IMR-90 (cell line): Measurements from ENCODE around the gene SNX30. TPM values are rescaled to one million over a fixed set of nuclear protein-coding genes. Genes with fewer than 3 reads are reported as not detected.

Experiments used
- ATAC-seq: fragments of 200-7000 bp; cut with Tn5 transposase; 2 replicates; pipeline ENCODE4 v1.9.1; 2020; ENCODE audit warnings: low read depth, mild to moderate bottlenecking, moderate library complexity
- BruUV-seq: library from RNA; stranded (reverse); fragments of 400-500 nt; replicated peaks from 2 replicates; lab custom pipeline; 2021; lab: Mats Ljungman, UMichigan
- CTCF ChIA-PET: fragments of 300-600 bp; formaldehyde crosslinking; extraction: SDS; loops from one replicate; lab custom pipeline; 2021; ENCODE audit warnings: antibody characterized with exemption; lab: Yijun Ruan, JAX
- POLR2A ChIA-PET: fragments of 300-600 bp; sonication (Branson Sonifier 250); formaldehyde crosslinking; loops from one replicate; lab custom pipeline; 2022; ENCODE audit warnings: antibody characterized with exemption; ENCODE audit not compliant: unreplicated experiment; lab: Charles Lee
- DNase-seq: peaks from one replicate; pipeline ENCODE4 v3.0.0; 2013
- H2AFZ ChIP-seq: replicated peaks from 2 replicates; pipeline ENCODE3; 2013; ENCODE audit warnings: low read length, mild to moderate bottlenecking; ENCODE audit not compliant: poor library complexity
- H2AK5ac ChIP-seq: 2 replicates; pipeline ENCODE4 v1.6.1; 2013; ENCODE audit warnings: low read depth, low read length, inconsistent platforms
- H2AK9ac ChIP-seq: replicated peaks from 2 replicates; pipeline ENCODE3; 2013; ENCODE audit warnings: mild to moderate bottlenecking, low read depth, low read length, moderate library complexity; ENCODE audit not compliant: poor library complexity
- H2BK120ac ChIP-seq: 2 replicates; pipeline ENCODE4 v1.6.1; 2013; ENCODE audit warnings: low read depth, low read length, inconsistent platforms
- H2BK15ac ChIP-seq: 3 replicates; pipeline ENCODE4 v1.6.1; 2013; ENCODE audit warnings: low read depth, low read length, inconsistent platforms
- H2BK20ac ChIP-seq: 2 replicates; pipeline ENCODE4 v1.6.1; 2013; ENCODE audit warnings: low read depth, mild to moderate bottlenecking, inconsistent platforms, low read length, moderate library complexity
- H2BK5ac ChIP-seq: 2 replicates; pipeline ENCODE4 v1.6.1; 2013; ENCODE audit warnings: mild to moderate bottlenecking, low read depth, low read length, inconsistent platforms; ENCODE audit not compliant: poor library complexity, severe bottlenecking
- H3K14ac ChIP-seq: replicated peaks from 2 replicates; pipeline ENCODE4 v1.6.1; 2013; ENCODE audit warnings: low read depth, low read length, inconsistent platforms
- H3K18ac ChIP-seq: 2 replicates; pipeline ENCODE4 v1.6.1; 2013; ENCODE audit warnings: low read depth, low read length, control low read depth
- H3K23ac ChIP-seq: 2 replicates; pipeline ENCODE4 v1.6.1; 2013; ENCODE audit warnings: low read depth, low read length, inconsistent platforms
- H3K27ac ChIP-seq: 2 replicates; pipeline ENCODE4 v1.5.1; 2013; ENCODE audit warnings: mild to moderate bottlenecking, control low read depth, low read length; ENCODE audit not compliant: insufficient read depth
- H3K27me3 ChIP-seq: 2 replicates; pipeline ENCODE4 v1.6.1; 2013; ENCODE audit warnings: low read length; ENCODE audit not compliant: control insufficient read depth, insufficient read depth
- H3K36me3 ChIP-seq: 2 replicates; pipeline ENCODE4 v1.6.1; 2013; ENCODE audit warnings: low read length, mixed read lengths; ENCODE audit not compliant: control insufficient read depth, insufficient read depth
- H3K4ac ChIP-seq: 2 replicates; pipeline ENCODE4 v1.6.1; 2013; ENCODE audit warnings: low read depth, low read length, inconsistent platforms
- H3K4me1 ChIP-seq: 2 replicates; pipeline ENCODE4 v1.6.1; 2013; ENCODE audit warnings: low read length, mixed read lengths; ENCODE audit not compliant: control insufficient read depth, insufficient read depth
- H3K4me2 ChIP-seq: 2 replicates; pipeline ENCODE4 v1.6.1; 2013; ENCODE audit warnings: low read depth, mild to moderate bottlenecking, control low read depth, low read length, moderate library complexity
- H3K4me3 ChIP-seq: 2 replicates; pipeline ENCODE4 v1.5.1; 2013; ENCODE audit warnings: low read depth, mild to moderate bottlenecking, control low read depth, low read length, moderate library complexity; ENCODE audit not compliant: insufficient read depth
- H3K56ac ChIP-seq: 2 replicates; pipeline ENCODE4 v1.6.1; 2013; ENCODE audit warnings: low read length, inconsistent platforms; ENCODE audit not compliant: insufficient read depth; ENCODE audit errors: extremely low read depth
- H3K79me1 ChIP-seq, 2 experiments: 2 replicates each; pipeline ENCODE4 v1.6.1; 2013; ENCODE audit warnings: low read length in 2 of 2, inconsistent platforms in 1 of 2, low read depth in 1 of 2
- H3K9ac ChIP-seq: 2 replicates; pipeline ENCODE4 v1.6.1; 2013; ENCODE audit warnings: low read depth, low read length, control low read depth
- H3K9me1 ChIP-seq: 2 replicates; pipeline ENCODE4 v1.6.1; 2013; ENCODE audit warnings: low read length, inconsistent platforms; ENCODE audit not compliant: insufficient read depth
- H3K9me3 ChIP-seq: 2 replicates; pipeline ENCODE4 v1.6.1; 2013; ENCODE audit warnings: low read length; ENCODE audit not compliant: control insufficient read depth, insufficient read depth
- H4K20me1 ChIP-seq: 2 replicates; pipeline ENCODE4 v1.6.1; 2013; ENCODE audit warnings: low read length, inconsistent platforms; ENCODE audit not compliant: insufficient read depth
- H4K5ac ChIP-seq: 2 replicates; pipeline ENCODE4 v1.6.1; 2013; ENCODE audit warnings: mild to moderate bottlenecking, low read depth, low read length, control low read depth
- H4K8ac ChIP-seq, 2 experiments: 2 replicates each; pipeline ENCODE4 v1.6.1; 2013; ENCODE audit warnings: low read depth in 2 of 2, low read length in 2 of 2, control low read depth in 1 of 2, inconsistent platforms in 1 of 2
- H4K91ac ChIP-seq: 2 replicates; pipeline ENCODE4 v1.6.1; 2013; ENCODE audit warnings: low read depth, low read length, inconsistent platforms; ENCODE audit not compliant: insufficient read depth
- CEBPB ChIP-seq: IDR thresholded peaks from 2 replicates; pipeline ENCODE4 v1.6.1; 2012; ENCODE audit warnings: low read depth, low read length, improper control_type of control experiment
- CHD1 ChIP-seq: IDR thresholded peaks from 2 replicates; pipeline ENCODE4 v1.6.1; 2012; ENCODE audit warnings: low read depth, low read length, improper control_type of control experiment
- CTCF ChIP-seq: conservative IDR thresholded peaks from 2 replicates; pipeline ENCODE4 v1.5.1; 2012; ENCODE audit warnings: mild to moderate bottlenecking, low read depth, low read length, improper control_type of control experiment
- ELK1 ChIP-seq: fragments of 150-350 bp; IDR thresholded peaks from 2 replicates; pipeline ENCODE4 v1.6.1; 2016; ENCODE audit warnings: low read depth, mild to moderate bottlenecking, low read length, moderate library complexity, borderline replicate concordance
- FOS ChIP-seq: fragments of 150-350 bp; IDR thresholded peaks from 2 replicates; pipeline ENCODE4 v1.6.1; 2016; ENCODE audit warnings: low read depth, low read length
- MAFK ChIP-seq: IDR thresholded peaks from 2 replicates; pipeline ENCODE4 v1.6.1; 2012; ENCODE audit warnings: low read depth, low read length, improper control_type of control experiment
- MAZ ChIP-seq: IDR thresholded peaks from 2 replicates; pipeline ENCODE4 v1.6.1; 2012; ENCODE audit warnings: low read depth, mild to moderate bottlenecking, low read length, improper control_type of control experiment, moderate library complexity, borderline replicate concordance
- RCOR1 ChIP-seq: IDR thresholded peaks from 2 replicates; pipeline ENCODE4 v1.6.1; 2012; ENCODE audit warnings: mild to moderate bottlenecking, low read length, improper control_type of control experiment; ENCODE audit not compliant: insufficient replicate concordance
- WGBS, 2 experiments: methylation state at CpG; one replicate each; pipeline versions ENCODE4 v1.1.5 to v1.1.7; 2013; ENCODE audit warnings: missing lambda C conversion rate in 2 of 2; ENCODE audit not compliant: insufficient read length in 1 of 2; ENCODE audit errors: extremely low coverage in 2 of 2; 5-methylcytosine and 5-hydroxymethylcytosine counted together
- dilution Hi-C: fragments of 300-500 bp; cut with HindIII; formaldehyde crosslinking; loops from one replicate; pipeline ENCODE4 v1.14.3; 2018; ENCODE audit warnings: low sequenced_read_pairs; ENCODE audit not compliant: unreplicated experiment
- in situ Hi-C: fragments of 300-500 bp; cut with MboI; formaldehyde crosslinking; loops from 3 replicates; pipeline ENCODE4 v1.14.3; 2019; ENCODE audit warnings: low sequenced_read_pairs, inconsistent platforms, mixed read lengths
- intact Hi-C: fragments of 100-400 bp; cut with micrococcal nuclease; formaldehyde crosslinking; loops from 2 replicates; pipeline ENCODE4 v1.10.0; 2022
- polyA plus RNA-seq, 3 experiments: library from polyadenylated mRNA; depleted of rRNA; stranded (reverse); fragments of >200 nt; gene quantifications; 2 replicates each; pipeline ENCODE4 v1.2.3, GENCODE V29; 2012; ENCODE audit warnings: low replicate concordance in 1 of 3
- total RNA-seq: library from RNA; depleted of rRNA; stranded (reverse); fragments of >200 nt; gene quantifications from 2 replicates; pipeline ENCODE4 v1.2.3, GENCODE V29; 2012

Gene SNX30
- total and polyA plus RNA-seq, 2 of the 4 experiments (the other 2 are of a cell fraction): 8.0 to 18.8 TPM

- peaks cover 42% of the 10 kb centered on the region for H3K27me3 ChIP-seq
- no peak overlapping the region for H4K8ac ChIP-seq
- ATAC-seq: no peak
- H3K79me1 ChIP-seq: no peaks in the 10 kb centered on the region
- H4K20me1 ChIP-seq: no peaks in the 10 kb centered on the region
- H3K9me1 ChIP-seq: no peaks in the 10 kb centered on the region
- no peak overlapping the region for H3K27ac ChIP-seq
- H3K9ac ChIP-seq: no peak overlapping the region
- no TSS peak for BruUV-seq
- no peak overlapping the region for H4K5ac ChIP-seq
- no peak overlapping the region for H4K91ac ChIP-seq
- TF ChIP-seq RCOR1: no peak
- peak; percentile 56 for TF ChIP-seq MAFK
- TF ChIP-seq FOS: no peak
- TF ChIP-seq CHD1: no peak
- TF ChIP-seq CTCF: no peak
- TF ChIP-seq MAZ: no peak
- TF ChIP-seq ELK1: no peak
- no peak for TF ChIP-seq CEBPB
- CTCF ChIA-PET: interaction anchor here (0.6 to 1.8 kb wide), 2 partner anchors 9 to 69 kb away, joined by 7 to 8 read pairs; no protein-coding TSS in a partner anchor
- H2BK120ac ChIP-seq: no peak overlapping the region
- no peak overlapping the region for H2BK15ac ChIP-seq
- DNase-seq: peak; percentile 33
- H3K14ac ChIP-seq: no peak overlapping the region
- no peak overlapping the region for H2BK20ac ChIP-seq
- H3K23ac ChIP-seq: no peak overlapping the region
- H3K4me3 ChIP-seq: no peak overlapping the region
- dilution Hi-C loops (no loop called here), in situ Hi-C loops (no loop called here), intact Hi-C loops (no loop called here)
- H3K4me1 ChIP-seq: no peaks in the 10 kb centered on the region
- H3K56ac ChIP-seq: no peak overlapping the region
- H3K18ac ChIP-seq: no peak overlapping the region
- no peaks in the 10 kb centered on the region for H3K9me3 ChIP-seq
- no peak overlapping the region for H3K4me2 ChIP-seq
- no peak overlapping the region for H3K4ac ChIP-seq
- H3K36me3 ChIP-seq: no peaks in the 10 kb centered on the region
- no peak overlapping the region for H2BK5ac ChIP-seq
- no CpG with 5 or more reads among the region's 1 CpG for WGBS, 2 experiments
- no peak overlapping the region for H2AFZ ChIP-seq
- POLR2A ChIA-PET: interaction anchor here (0.7 kb wide), 1 partner anchor 20 kb away, joined by 4 read pairs; no protein-coding TSS in a partner anchor
- no peak overlapping the region for H2AK9ac ChIP-seq
- no peak overlapping the region for H2AK5ac ChIP-seq
These were observed 143.5 kb downstream of the SNX30 start for GRCh38 chr9:112894041-112894440.
